NCI-H748 (cell line): ENCODE measurements around the gene SH2B3.

Experiments used
- DNase-seq: peaks from one replicate; lab custom pipeline; 2025; ENCODE audit not compliant: unreplicated experiment; lab: John Stamatoyannopoulos, UW

Gene SH2B3

DNA sequence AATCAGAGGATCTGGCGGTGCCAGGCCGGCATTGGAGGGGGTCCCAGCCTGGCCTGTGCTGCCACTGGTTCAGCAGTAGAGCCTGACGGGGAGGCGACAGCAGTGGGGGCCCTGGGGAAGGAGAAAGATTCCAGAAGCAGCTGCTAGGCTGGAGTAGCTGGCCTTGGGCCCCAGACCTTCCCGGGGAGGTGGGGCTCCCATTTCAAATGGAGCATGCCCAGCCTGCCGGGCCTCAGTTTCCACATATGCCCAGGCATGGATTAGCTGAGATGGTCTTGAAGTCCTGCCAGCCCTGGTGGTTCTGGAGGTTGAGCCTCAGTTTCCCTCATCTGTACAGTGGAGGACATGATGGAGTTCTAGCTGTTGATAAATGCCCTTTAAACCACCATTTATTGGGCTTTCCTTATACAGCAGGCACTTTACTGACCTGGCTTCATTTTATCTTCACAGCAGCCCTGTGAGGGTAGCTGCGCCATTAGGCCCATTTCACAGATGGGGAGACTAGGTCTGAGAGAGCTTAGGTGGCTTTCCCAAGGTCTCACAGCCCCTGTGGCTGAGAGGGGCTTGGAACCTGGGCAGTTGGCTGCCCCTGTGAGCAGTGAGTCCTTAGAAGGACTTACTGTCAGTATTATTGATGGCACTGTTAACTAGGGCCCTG is 21.8 kb downstream of the SH2B3 start:
- no peak for DNase-seq

DNA sequence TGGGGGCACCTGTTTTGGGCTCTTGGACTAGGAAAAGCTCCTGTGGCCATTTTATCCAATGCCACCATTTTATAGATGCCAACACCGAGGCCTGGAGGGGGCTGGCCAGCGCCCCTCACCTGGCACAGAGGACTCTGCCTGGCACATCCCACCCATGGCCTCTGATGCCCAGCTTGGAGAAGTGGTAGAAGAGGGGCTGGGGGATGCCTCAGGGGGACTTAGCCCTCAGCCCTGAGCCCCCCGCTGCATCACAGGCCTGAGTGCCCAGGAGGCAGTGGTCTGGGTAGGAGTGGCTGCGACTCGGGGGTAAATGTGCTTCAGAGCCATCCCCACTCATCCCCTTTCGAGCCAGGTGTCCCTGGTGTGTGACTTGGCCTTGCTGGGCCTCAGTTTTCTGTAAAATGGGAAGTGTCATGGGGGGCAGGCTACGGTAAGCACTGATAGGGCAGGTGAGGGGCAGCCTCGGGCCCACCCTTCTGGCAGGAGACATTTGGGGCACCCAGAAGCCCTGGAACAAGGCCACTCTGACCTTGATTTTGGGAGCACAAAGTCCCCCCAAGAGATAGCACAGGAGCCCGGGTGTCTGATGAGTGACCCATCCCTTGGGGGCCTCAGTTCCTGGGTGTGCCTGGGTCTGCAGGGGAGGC is 22.5 kb downstream of the SH2B3 start:
- DNase-seq, result no peak

DNA sequence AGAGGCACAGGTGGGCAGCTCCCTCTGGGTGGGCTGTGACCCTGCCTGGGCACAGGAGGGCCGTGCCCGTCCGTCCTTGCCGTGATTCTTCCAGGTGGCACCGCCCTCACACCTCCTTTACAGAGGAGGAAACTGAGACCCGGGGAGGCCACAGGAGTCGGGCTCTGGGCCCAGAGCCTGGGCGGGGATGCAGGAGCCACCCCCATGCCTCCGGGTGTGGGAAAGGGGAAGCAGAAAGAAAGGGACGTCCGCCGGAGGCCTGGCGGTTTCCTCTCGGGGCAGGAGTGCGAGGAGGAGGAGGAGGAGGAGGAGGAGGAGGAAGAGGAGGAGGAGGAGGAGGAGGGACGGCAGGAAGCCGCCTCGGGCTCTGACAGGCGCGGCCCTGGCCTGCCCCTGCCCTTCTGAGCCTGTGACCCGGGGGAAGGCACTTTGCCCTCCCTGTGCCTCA is 23.0 kb downstream of the SH2B3 start:
- DNase-seq, result no peak

- no peak for DNase-seq
Observed at GRCh38 chr12:111429828-111430432, 24.2 kb downstream of the SH2B3 start.

DNA sequence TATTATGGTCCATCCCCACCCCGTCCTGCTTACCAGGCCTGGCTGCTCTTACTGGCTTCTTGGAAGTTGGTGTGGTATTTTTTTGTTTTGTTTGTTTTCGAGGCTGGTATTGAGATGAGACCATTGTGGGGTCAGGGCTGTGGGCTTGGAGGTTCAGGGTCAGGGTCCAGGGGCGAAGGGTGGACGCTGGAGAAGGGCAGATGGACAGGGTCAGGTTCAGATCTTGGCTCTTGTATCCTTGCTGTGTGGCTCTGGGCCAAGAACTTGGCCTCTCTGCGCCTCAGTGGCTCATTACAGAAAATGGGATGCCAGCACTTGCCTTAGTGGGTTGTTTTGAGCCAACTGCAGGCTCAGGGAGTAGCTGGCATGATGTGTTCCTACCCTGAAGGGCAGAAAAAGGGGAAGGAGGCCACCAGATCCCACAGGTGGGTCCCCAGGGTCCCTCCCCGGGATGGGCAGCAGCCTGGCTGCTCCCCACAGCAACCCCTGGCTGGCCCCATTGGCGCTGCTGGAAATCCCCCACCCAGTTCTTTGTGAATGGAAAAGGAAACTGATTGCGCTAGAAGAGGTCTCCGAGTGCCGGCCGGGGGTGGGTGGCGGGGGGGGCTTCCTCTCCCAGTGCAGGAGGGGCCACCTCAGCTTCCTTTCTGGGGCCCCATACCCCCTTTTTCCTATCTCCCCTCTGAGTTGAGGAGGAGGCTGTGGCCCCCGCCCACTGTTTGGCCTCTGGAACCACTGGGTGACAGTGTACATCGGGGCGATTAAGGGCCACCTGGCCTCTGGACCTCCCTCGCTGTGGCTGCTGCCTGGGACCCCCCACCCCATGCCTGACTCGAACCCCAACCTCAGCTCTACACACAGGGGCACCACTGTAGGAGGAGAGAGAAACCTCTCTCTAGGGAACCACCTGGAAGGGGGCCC is 25.0 kb downstream of the SH2B3 start:
- no peak for DNase-seq

GRCh38 chr12:111431772-111432171 is 26.0 kb downstream of the SH2B3 start:
- DNase-seq, result no peak

DNA sequence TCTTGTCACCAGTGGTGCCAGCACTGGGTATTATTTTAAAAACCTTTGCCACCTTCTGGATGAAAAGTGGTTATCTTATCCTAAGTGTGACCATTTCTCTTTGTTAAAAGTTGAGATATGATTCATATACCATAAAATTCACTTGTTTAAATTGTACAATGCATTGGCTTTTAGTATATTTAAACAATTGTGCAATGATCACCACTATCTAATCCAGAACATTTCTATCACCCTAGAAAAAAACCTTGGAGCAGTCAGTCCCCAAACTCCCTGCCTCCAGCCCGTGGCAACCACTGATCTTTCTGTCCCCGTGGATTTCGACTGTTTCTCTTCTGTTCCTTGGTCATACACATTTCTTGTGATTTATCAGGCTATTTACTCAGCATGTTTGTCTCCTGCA is 28.3 kb downstream of the SH2B3 start:
- no peak for DNase-seq

DNA sequence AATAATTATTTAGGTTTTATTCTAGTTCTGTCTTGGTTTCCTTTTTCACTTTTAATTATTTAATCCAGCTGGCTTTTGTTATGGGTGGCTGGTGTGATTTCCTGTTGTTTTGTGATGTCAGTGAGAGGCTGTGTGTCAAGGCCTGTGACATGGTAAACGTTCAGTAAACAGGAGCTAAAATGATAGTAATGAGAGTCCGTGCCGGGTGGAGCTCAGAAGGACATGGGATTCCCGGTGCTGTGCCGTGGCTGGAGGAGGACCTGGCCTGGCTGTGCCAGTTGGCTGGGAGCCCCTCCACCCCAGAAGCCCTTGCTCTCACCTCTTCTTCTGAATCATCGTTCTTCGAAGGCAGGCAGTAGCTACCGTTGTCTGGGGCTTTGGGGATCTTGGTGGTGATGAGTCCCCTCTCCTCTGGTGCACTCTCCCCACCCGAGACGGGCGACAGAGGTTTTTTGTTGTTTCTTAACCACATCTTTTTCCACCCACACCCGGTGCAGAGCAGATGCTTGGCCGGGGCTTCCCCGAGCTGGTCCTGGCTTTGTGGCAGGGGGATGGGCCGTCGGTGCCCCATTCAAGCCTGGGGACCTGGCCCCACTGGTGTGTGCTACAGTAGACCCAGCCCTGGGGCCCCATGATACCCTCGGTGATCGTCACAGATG is 29.1 kb downstream of the SH2B3 start:
- DNase-seq, result peak; percentile 44

DNA sequence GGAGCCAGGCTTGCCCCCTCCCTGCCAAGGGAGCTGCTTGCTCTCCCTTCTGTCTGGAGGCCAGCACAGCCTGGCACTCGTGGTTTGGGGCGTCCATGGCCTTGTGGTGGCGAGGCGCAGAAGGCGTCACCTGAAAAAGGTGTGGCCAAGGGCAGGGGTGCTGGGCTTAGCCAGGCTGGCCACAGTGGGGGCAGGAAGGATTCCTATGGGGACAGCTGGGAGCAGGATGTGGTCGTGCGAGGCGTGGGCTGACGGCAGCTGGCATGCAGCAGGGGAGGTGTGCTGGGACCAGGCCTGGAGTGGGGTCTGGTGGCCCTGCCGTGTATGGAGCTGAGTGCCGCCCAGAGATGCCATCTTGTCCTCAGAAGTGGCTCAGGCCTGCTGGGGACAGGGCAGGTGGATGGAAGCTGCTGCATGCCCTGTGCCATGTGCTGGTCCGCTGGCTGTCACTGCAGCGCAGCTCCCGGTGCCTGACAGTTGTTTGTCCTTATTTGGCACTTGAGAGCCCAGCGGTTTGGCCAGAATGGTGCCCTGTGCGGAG is 30.0 kb downstream of the SH2B3 start:
- no peak for DNase-seq

- DNase-seq, result no peak
Observed at GRCh38 chr12:111436266-111436665, 30.5 kb downstream of the SH2B3 start.

GRCh38 chr12:111436811-111437210 is 31.1 kb downstream of the SH2B3 start:
- no peak for DNase-seq

DNA sequence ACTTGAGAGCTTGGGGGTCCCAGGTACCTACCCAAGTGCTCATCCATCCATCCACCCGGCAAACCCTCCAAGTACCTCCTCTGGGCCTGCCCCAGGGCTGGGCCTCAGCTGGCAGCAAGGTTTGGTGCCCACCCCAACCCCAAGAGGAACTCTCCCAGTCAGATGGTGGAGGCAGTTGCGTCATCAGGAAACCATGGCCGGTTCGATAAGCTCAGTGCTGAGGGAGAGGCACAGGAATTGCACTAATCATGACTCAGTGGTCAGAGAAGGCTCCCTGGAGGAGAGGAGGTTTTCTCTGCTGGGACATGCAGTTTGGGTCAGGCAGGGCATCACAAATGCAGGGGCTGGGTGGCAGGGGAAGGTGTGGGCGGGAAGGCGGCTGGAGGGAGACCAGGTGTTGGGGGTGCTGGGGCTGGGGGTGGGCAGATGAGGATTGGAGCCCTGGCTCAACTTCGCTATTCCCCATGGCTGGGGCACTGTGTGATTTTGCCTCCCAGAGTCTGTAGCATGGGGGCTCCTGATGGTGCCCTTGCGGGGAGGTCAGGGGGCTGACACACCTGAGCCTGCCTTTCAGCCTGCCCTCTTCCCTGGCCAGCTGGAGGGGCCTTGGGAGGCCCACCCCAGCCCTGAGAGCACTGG is 32.2 kb downstream of the SH2B3 start:
- no peak for DNase-seq

GRCh38 chr12:111438481-111438880 is 32.8 kb downstream of the SH2B3 start:
- peak; percentile 24 for DNase-seq

DNA sequence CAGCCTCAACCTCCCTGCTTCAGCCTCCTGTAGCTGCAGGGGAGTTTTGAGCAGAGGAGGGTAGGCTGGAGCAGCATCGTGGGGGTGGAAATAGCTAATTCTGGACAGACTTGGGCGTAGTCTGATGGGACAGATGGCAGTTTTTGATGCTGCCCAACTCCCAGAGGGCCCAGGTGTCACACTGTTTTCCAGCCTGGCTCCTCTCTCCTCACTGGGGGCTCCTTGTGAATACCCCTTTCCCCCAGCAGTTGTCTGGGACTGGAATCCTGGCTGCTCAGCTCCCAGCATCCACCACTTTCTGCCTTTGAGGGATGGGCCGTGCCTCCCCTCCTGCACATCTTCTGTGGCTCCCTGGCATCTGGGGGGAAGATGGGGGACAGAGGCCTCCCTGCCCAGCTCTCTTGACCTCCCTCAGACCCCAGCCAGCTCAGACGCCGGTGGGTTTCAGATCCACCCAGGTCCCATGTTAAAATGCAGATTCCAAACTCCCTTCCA is 34.0 kb downstream of the SH2B3 start:
- DNase-seq, result no peak

DNA sequence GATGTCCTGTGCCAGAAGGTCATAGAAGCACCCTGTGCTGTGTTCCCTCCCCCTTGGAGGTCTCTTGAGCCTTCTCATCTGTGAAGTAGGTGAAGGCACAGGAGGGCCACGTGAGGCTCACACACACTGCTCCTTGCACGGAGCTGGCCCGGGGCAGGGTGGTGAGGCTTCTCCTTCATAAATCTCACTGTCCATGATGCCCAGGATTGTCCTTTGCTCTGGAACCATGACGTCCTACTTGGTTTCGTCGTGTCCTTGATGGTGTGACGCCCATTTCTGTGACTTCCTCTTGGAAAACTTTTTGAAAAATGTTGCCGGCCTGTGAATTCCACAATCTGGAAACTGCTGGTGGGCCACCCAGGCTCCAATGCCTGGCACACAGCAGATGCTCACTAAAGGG is 34.4 kb downstream of the SH2B3 start:
- DNase-seq, result no peak

DNA sequence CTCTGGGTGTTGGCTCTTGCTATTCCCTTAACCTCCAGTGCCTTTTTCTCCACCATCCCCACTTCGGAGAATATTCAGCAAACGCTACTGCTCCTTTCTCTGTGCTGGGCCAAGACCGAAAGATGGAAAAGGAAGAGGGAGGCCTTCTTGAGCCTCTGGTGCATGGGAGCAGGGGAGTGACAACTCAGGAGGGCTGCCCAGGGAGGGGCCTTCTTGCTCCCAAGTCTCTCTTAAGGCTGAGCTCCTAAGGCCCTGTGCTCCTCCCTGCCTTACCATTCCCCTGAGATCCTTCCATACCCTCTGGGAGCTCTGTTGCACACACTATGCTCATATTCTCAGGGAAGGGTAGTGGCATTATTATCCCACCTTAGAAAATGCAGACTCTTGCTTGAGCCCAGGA is 34.9 kb downstream of the SH2B3 start:
- DNase-seq, result no peak

- DNase-seq, result no peak
Observed at GRCh38 chr12:111441107-111441928, 35.6 kb downstream of the SH2B3 start.

DNA sequence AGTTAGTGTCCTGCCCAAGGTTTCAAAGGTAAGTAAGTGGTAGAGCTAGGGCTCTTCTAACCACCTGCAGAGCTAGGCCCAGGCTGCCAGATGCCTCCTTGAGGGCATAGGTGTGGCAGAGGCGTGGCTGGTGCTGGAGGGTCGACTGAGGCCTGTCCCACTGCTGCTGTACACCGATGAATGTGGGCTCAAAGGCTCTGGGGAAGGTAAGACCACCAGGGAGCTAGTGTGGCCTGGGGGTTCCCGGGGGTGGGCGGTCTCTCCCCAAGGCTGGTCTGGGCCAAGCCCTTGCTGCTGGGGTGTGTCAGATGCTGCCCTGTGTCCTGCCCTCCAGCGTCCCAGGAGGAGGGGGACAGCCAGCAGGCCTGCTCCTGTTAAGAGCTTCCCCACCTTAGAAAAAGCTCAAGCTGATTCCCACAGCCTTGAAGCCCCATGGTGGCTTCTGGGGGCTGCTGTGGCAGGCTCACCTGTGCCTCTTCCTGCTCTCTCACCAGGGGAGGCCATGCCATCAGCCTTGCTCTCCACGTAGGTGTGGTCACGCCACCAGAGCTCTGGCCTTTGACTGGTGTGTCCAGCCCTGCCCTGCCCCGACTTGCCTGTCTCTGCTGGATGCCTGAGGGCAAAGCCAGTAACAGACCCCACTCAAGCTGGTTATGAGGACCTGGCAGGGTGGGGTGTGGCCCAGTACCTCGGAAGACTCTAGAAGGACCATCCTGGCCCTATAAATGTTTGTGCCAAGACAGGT is 36.8 kb downstream of the SH2B3 start:
- no peak for DNase-seq
